GM21447 (cell line): ENCODE data around the gene ANKLE2.
"Not testable (repeated sequence)": the region's sequence is repeated elsewhere in the genome, so short reads cannot be mapped to it uniquely, and the experiment has no call there.

Experiments
- ATAC-seq: cut with Tn5 transposase; IDR thresholded peaks from one replicate; pipeline ENCODE4 v1.9.1; 2021; ENCODE audit not compliant: unreplicated experiment

ANKLE2 gene

GRCh38 chr12:132720606-132721345, 40.9 kb downstream of the ANKLE2 start:
- ATAC-seq: no peak

GRCh38 chr12:132719954-132720324, 41.7 kb downstream of the ANKLE2 start:
- ATAC-seq: no peak

- ATAC-seq: no peak
Measured at GRCh38 chr12:132719141-132719953, 42.3 kb downstream of the ANKLE2 start.

- no peak for ATAC-seq
Measured at GRCh38 chr12:132718644-132719043, 43.0 kb downstream of the ANKLE2 start.

GRCh38 chr12:132717531-132718387, 43.9 kb downstream of the ANKLE2 start:
- no peak for ATAC-seq

- no peak for ATAC-seq
Measured at GRCh38 chr12:132717011-132717410, 44.6 kb downstream of the ANKLE2 start.

GRCh38 chr12:132716356-132716755, 45.3 kb downstream of the ANKLE2 start:
- ATAC-seq: no peak

- no peak for ATAC-seq
Measured at GRCh38 chr12:132715874-132716273, 45.8 kb downstream of the ANKLE2 start.

- no peak for ATAC-seq
Measured at GRCh38 chr12:132713123-132713522, 48.5 kb downstream of the ANKLE2 start.

- peak; percentile 12 for ATAC-seq
Measured at GRCh38 chr12:132711080-132711843, 50.4 kb downstream of the ANKLE2 start.

- peak; percentile 77 for ATAC-seq
Measured at GRCh38 chr12:132710405-132711079, 51.1 kb downstream of the ANKLE2 start, which contains the start of gene PGAM5. Gene PGAM5, plus strand, starts transcription at chr12:132710842. Its CDS starts 35 bp downstream, at chr12:132710877.

GRCh38 chr12:132710043-132710404, 51.6 kb downstream of the ANKLE2 start:
- ATAC-seq: peak; percentile 24

- no peak for ATAC-seq
Measured at GRCh38 chr12:132708150-132708549, 53.5 kb downstream of the ANKLE2 start.

GRCh38 chr12:132707241-132707640, 54.4 kb downstream of the ANKLE2 start:
- ATAC-seq: no peak

- ATAC-seq: no peak
Measured at GRCh38 chr12:132703641-132704040, 58.0 kb downstream of the ANKLE2 start.

GRCh38 chr12:132702640-132703039, 59.0 kb downstream of the ANKLE2 start:
- ATAC-seq: no peak

GRCh38 chr12:132700212-132700822, 61.3 kb downstream of the ANKLE2 start:
- ATAC-seq: no peak

- no peak for ATAC-seq
Measured at GRCh38 chr12:132698341-132698740, 63.3 kb downstream of the ANKLE2 start.

- no peak for ATAC-seq
Measured at GRCh38 chr12:132695431-132695830, 66.2 kb downstream of the ANKLE2 start.

GRCh38 chr12:132694888-132695287, 66.7 kb downstream of the ANKLE2 start:
- not testable (repeated sequence) for ATAC-seq
